H1 (cell line): ENCODE data around the gene TAS1R1. TPM values are rescaled to one million over a fixed set of nuclear protein-coding genes. Genes with fewer than 3 reads are reported as not detected.

Experiments
- CTCF ChIA-PET: fragments of 300-600 bp; sonication (Branson Sonifier 250); formaldehyde crosslinking; loops from one replicate; lab custom pipeline; 2021; ENCODE audit not compliant: partially characterized antibody; lab: Charles Lee
- POLR2A ChIA-PET: fragments of 300-600 bp; sonication (Branson Sonifier 250); formaldehyde crosslinking; loops from one replicate; lab custom pipeline; 2021; ENCODE audit warnings: inconsistent platforms; ENCODE audit not compliant: partially characterized antibody; lab: Charles Lee
- DNase-seq, 2 experiments: peaks; one replicate each; pipeline versions ENCODE4 v3.0.0 to v3.0.0-alpha.2; 2010 to 2022; ENCODE audit warnings: low spot score in 2 of 2, low read depth in 1 of 2, mixed read lengths in 1 of 2
- FAIRE-seq: peaks from 2 replicates; lab custom pipeline; 2011; peaks lifted over from hg19 to GRCh38; lab: Jason Lieb, UNC
- H2AFZ ChIP-seq: 2 replicates; pipeline ENCODE4 v1.8.1; 2012; ENCODE audit warnings: low read length, inconsistent platforms
- H2AK5ac ChIP-seq: 2 replicates; pipeline ENCODE4 v1.6.1; 2013; ENCODE audit warnings: low read depth, low read length
- H2BK120ac ChIP-seq: replicated peaks from 2 replicates; pipeline ENCODE3; 2013; ENCODE audit warnings: low read depth, low read length, inconsistent platforms
- H2BK12ac ChIP-seq: 2 replicates; pipeline ENCODE4 v1.6.1; 2013; ENCODE audit warnings: low read depth, low read length
- H2BK15ac ChIP-seq: 2 replicates; pipeline ENCODE4 v1.6.1; 2013; ENCODE audit warnings: low read length
- H2BK20ac ChIP-seq: 2 replicates; pipeline ENCODE4 v1.6.1; 2013; ENCODE audit warnings: low read length
- H2BK5ac ChIP-seq: 2 replicates; pipeline ENCODE4 v1.6.1; 2013; ENCODE audit warnings: low read depth, low read length
- H3K14ac ChIP-seq: 2 replicates; pipeline ENCODE4 v1.6.1; 2013; ENCODE audit warnings: inconsistent platforms; ENCODE audit not compliant: insufficient read length
- H3K18ac ChIP-seq: 2 replicates; pipeline ENCODE4 v1.6.1; 2013; ENCODE audit warnings: low read length; ENCODE audit errors: extremely low read depth
- H3K23ac ChIP-seq: 2 replicates; pipeline ENCODE4 v1.6.1; 2013; ENCODE audit warnings: inconsistent platforms; ENCODE audit not compliant: insufficient read length
- H3K23me2 ChIP-seq: 2 replicates; pipeline ENCODE4 v1.6.1; 2013; ENCODE audit warnings: low read depth, low read length
- H3K27ac ChIP-seq: 2 replicates; pipeline ENCODE4 v1.6.1; 2011; ENCODE audit warnings: low read depth, low read length, inconsistent platforms
- H3K27me3 ChIP-seq, 4 experiments: replicated peaks in 1 of 4; 1 replicate in 1 of 4; 2 replicates in 3 of 4; pipeline versions ENCODE4 v1.6.1 to v1.8.1; 2011 to 2013; ENCODE audit warnings: low read length in 3 of 4, mild to moderate bottlenecking in 3 of 4, inconsistent platforms in 2 of 4, mixed read lengths in 2 of 4, moderate library complexity in 1 of 4; ENCODE audit not compliant: control insufficient read depth in 3 of 4, insufficient read depth in 3 of 4; ENCODE audit errors: extremely low read depth in 1 of 4
- H3K36me3 ChIP-seq, 4 experiments: 2 replicates each; pipeline versions ENCODE4 v1.6.1 to v1.8.1; 2011 to 2013; ENCODE audit warnings: mild to moderate bottlenecking in 4 of 4, low read length in 3 of 4, moderate library complexity in 2 of 4, control low read depth in 1 of 4, inconsistent platforms in 1 of 4; ENCODE audit not compliant: insufficient read depth in 4 of 4, control insufficient read depth in 2 of 4
- H3K4ac ChIP-seq: replicated peaks from 2 replicates; pipeline ENCODE3; 2013; ENCODE audit warnings: low read length, low read depth, mixed read lengths, inconsistent platforms; ENCODE audit not compliant: insufficient read length
- H3K4me1 ChIP-seq, 4 experiments: replicated peaks in 1 of 4; 1 replicate in 1 of 4; 2 replicates in 3 of 4; pipeline versions ENCODE4 v1.6.1 to v1.8.1; 2011 to 2013; ENCODE audit warnings: low read length in 3 of 4, inconsistent platforms in 2 of 4, mixed read lengths in 1 of 4; ENCODE audit not compliant: insufficient read depth in 4 of 4, control insufficient read depth in 3 of 4
- H3K4me2 ChIP-seq, 2 experiments: 2 replicates each; pipeline versions ENCODE4 v1.6.1 to v1.8.1; 2011 to 2013; ENCODE audit warnings: low read depth in 2 of 2, low read length in 2 of 2, control low read depth in 1 of 2, inconsistent platforms in 1 of 2, mild to moderate bottlenecking in 1 of 2; ENCODE audit not compliant: insufficient read depth in 1 of 2
- H3K4me3 ChIP-seq, 4 experiments: fragments of 200-600, 300-600 bp in 1 of 4; sonication (generic), shearing (Covaris generic), sonication (Bioruptor Twin) in 1 of 4; 2 replicates each; pipeline versions ENCODE4 v1.5.1 to v1.8.1; 2011 to 2016; ENCODE audit warnings: low read length in 4 of 4, low read depth in 3 of 4, control low read depth in 2 of 4, inconsistent platforms in 2 of 4, mild to moderate bottlenecking in 2 of 4, mixed read lengths in 1 of 4, moderate library complexity in 1 of 4; ENCODE audit not compliant: insufficient read depth in 2 of 4; ENCODE audit errors: extremely low read depth in 1 of 4
- H3K56ac ChIP-seq: replicated peaks from 2 replicates; pipeline ENCODE3; 2013; ENCODE audit warnings: low read depth, mild to moderate bottlenecking, mixed read lengths, low read length, inconsistent platforms; ENCODE audit not compliant: insufficient read length
- H3K79me1 ChIP-seq: 2 replicates; pipeline ENCODE4 v1.6.1; 2013; ENCODE audit warnings: low read depth, low read length, control low read depth
- H3K79me2 ChIP-seq, 2 experiments: 2 replicates each; pipeline versions ENCODE4 v1.6.1 to v1.8.1; 2012 to 2013; ENCODE audit warnings: low read length in 2 of 2, mild to moderate bottlenecking in 2 of 2, inconsistent platforms in 1 of 2; ENCODE audit not compliant: insufficient read depth in 2 of 2, control insufficient read depth in 1 of 2
- H3K9ac ChIP-seq, 4 experiments: replicated peaks in 1 of 4; 1 replicate in 1 of 4; 2 replicates in 3 of 4; pipeline versions ENCODE4 v1.6.1 to v1.8.1; 2011 to 2013; ENCODE audit warnings: low read depth in 3 of 4, low read length in 3 of 4, control low read depth in 2 of 4, mild to moderate bottlenecking in 2 of 4, moderate library complexity in 2 of 4, inconsistent platforms in 1 of 4; ENCODE audit errors: extremely low read depth in 1 of 4
- H3K9me3 ChIP-seq, 2 experiments: 2 replicates each; pipeline versions ENCODE4 v1.6.1 to v1.8.1; 2012 to 2013; ENCODE audit warnings: mild to moderate bottlenecking in 2 of 2, moderate library complexity in 2 of 2, control low read depth in 1 of 2, inconsistent platforms in 1 of 2, low read depth in 1 of 2, low read length in 1 of 2, mixed read lengths in 1 of 2; ENCODE audit not compliant: insufficient read depth in 2 of 2
- H4K20me1 ChIP-seq, 2 experiments: replicated peaks in 1 of 2; 2 replicates each; pipeline versions ENCODE3 to v1.8.1; 2011 to 2013; ENCODE audit warnings: inconsistent platforms in 2 of 2, low read length in 2 of 2, mild to moderate bottlenecking in 1 of 2; ENCODE audit not compliant: insufficient read depth in 2 of 2, control insufficient read depth in 1 of 2
- H4K5ac ChIP-seq: 2 replicates; pipeline ENCODE4 v1.6.1; 2013; ENCODE audit warnings: low read length, low read depth, mixed read lengths, inconsistent platforms; ENCODE audit not compliant: insufficient read length
- H4K8ac ChIP-seq: 2 replicates; pipeline ENCODE4 v1.8.0; 2013; ENCODE audit warnings: mild to moderate bottlenecking, moderate library complexity, low read length, inconsistent platforms; ENCODE audit not compliant: insufficient read depth; ENCODE audit errors: extremely low read depth
- H4K91ac ChIP-seq: replicated peaks from 2 replicates; pipeline ENCODE3; 2013; ENCODE audit warnings: low read length, mixed read lengths, inconsistent platforms; ENCODE audit not compliant: insufficient read length
- ASH2L ChIP-seq: fragments of 200-600, 300-600 bp; sonication (generic); IDR thresholded peaks from one replicate; pipeline ENCODE4 v1.7.1; 2017; ENCODE audit warnings: low read length
- CHD1 ChIP-seq: IDR thresholded peaks from 2 replicates; pipeline ENCODE4 v1.6.1; 2012; ENCODE audit warnings: low read depth, low read length, improper control_type of control experiment
- CHD2 ChIP-seq: IDR thresholded peaks from 2 replicates; pipeline ENCODE4 v1.6.1; 2012; ENCODE audit warnings: low read length, improper control_type of control experiment
- PHF8 ChIP-seq: fragments of 200-600 bp; sonication (generic); conservative IDR thresholded peaks from 2 replicates; pipeline ENCODE4 v1.7.1; 2012; ENCODE audit warnings: low read depth, mild to moderate bottlenecking, inconsistent platforms, low read length, moderate library complexity
- WGBS, 2 experiments: shearing (Covaris generic) in 1 of 2; methylation state at CpG; one replicate each; pipeline versions ENCODE4 v1.1.6 to v1.1.7; 2013 to 2015; ENCODE audit warnings: low lambda C conversion rate in 2 of 2, mixed read lengths in 2 of 2, inconsistent platforms in 1 of 2, low coverage in 1 of 2, missing lambda C conversion rate in 1 of 2; ENCODE audit not compliant: insufficient replicate concordance in 2 of 2, insufficient coverage in 1 of 2, insufficient read length in 1 of 2; ENCODE audit errors: extremely low coverage in 1 of 2, missing lambda C conversion rate in 1 of 2; 5-methylcytosine and 5-hydroxymethylcytosine counted together
- polyA plus RNA-seq, 7 experiments: library from polyadenylated mRNA; depleted of rRNA in 3 of 7; stranded (reverse) in 5 of 7; unstranded in 2 of 7; fragments of >200 nt in 5 of 7; fragments of 200-250 nt in 2 of 7; gene quantifications; 1 replicate in 5 of 7; 2 replicates in 1 of 7; 4 replicates in 1 of 7; pipeline versions ENCODE4 v1.2.1 to v1.2.3, GENCODE V29; 2011 to 2013; ENCODE audit warnings: missing spikeins in 2 of 7, mixed read lengths in 2 of 7
- total RNA-seq: library from RNA; stranded (reverse); fragmentation: NEBNext Ultra II Directional; extraction: Animal tissue kit (Norgen Biotek cat#: 25700); gene quantifications from 2 replicates; pipeline ENCODE4 v1.2.1, GENCODE V29; 2021

The TAS1R1 gene
- total and polyA plus RNA-seq, 2 of the 8 experiments (the other 6 are each of a cell fraction or from before 2014, with no cell fraction given): 0.26 TPM; not detected in 1

DNA sequence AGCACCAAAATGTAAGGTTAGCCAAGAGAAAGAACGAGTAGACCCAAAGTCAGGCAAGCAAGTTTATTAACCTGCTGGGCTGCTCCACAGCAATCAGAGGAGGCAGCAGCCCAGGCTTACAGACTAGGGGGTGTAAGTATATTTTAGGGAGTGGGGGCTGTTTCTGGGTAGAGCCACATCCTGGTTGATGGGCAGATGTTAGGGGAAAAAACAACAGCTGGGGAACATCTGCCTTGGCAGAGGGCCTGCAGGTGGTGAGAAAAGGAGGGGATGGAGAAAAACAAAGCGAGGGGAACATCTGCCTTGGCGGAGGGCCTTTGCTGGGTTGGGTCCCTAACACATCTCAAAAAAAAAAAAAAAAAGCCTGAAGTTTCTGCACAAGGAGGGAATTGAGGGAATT, 15.0 kb downstream of the TAS1R1 start:
- Histone ChIP-seq H3K27ac (no peak overlapping the region), H3K9me3 (no peaks in the 10 kb centered on the region), H3K56ac (no peak overlapping the region), H3K23ac (no peak overlapping the region), H2BK20ac (no peak overlapping the region), H2AFZ (no peak overlapping the region), H3K27me3 (peaks cover 0 to 2% (median 0%) of the 10 kb centered on the region in 4 experiments; a peak in 1 of 7 replicates), H4K91ac (no peak overlapping the region), H3K14ac (no peak overlapping the region), H3K23me2 (no peaks in the 10 kb centered on the region; the same call in 1 of the 2 replicates), H4K5ac (no peak overlapping the region), H3K4ac (no peak overlapping the region), H4K8ac (no peak overlapping the region), H2BK12ac (no peak overlapping the region), H3K9ac (no peak overlapping the region), H4K20me1 (peaks cover 0 to 1% of the 10 kb centered on the region in 2 experiments), H3K4me3 (no peak overlapping the region), H3K36me3 (no peaks in the 10 kb centered on the region), H3K79me1 (no peaks in the 10 kb centered on the region), H2AK5ac (no peak overlapping the region), H3K4me1 (peaks cover 0 to 4% (median 2%) of the 10 kb centered on the region in 4 experiments; a peak in 3 of 7 replicates), H2BK5ac (no peak overlapping the region), H3K79me2 (no peaks in the 10 kb centered on the region), H2BK15ac (no peak overlapping the region), H3K4me2 (no peak overlapping the region), H3K18ac (no peak overlapping the region), H2BK120ac (no peak overlapping the region)
- FAIRE-seq: no peak
- 79% methylated on average over 3 of the region's 3 CpGs; no CpG with 5 or more reads in 1 of the 2 experiments for WGBS, 2 experiments
- ChIA-PET POLR2A (interaction anchor here (0.8 to 2.4 kb wide), 2 partner anchors 11 to 34 kb away, joined by 3 to 8 read pairs; no protein-coding TSS in a partner anchor), CTCF (interaction anchor here (1.4 to 2.3 kb wide), 3 partner anchors 9 to 76 kb away, joined by 4 to 10 read pairs (median 7); partner anchors contain the start of gene NOL9)
- TF ChIP-seq CHD2: no peak
- TF ChIP-seq ASH2L: no peak
- TF ChIP-seq CHD1: no peak
- TF ChIP-seq PHF8: no peak
- DNase-seq: no peak
